Tibial artery (tissue), 4 donors: ENCODE data around the gene GTF2IRD1.

Source experiments
- DNase-seq, 2 donors: peaks; one replicate each; pipeline ENCODE4 v3.0.0-alpha.2; 2019
- H3K27ac ChIP-seq, 2 donors: fragments of 200-600 bp; sonication (generic) in 1 of 2; 1 replicate in 1 of 2; 2 replicates in 1 of 2; pipeline ENCODE4 v1.5.1; 2018 to 2019; ENCODE audit warnings: mild to moderate bottlenecking in 1 of 2
- H3K27me3 ChIP-seq, 2 donors: fragments of 200-600 bp; sonication (generic) in 1 of 2; one replicate each; pipeline versions ENCODE4 v1.5.1 to v1.6.0; 2016 to 2019
- H3K36me3 ChIP-seq, 3 donors: fragments of 200-600 bp; sonication (generic) in 2 of 3; one replicate each; pipeline ENCODE4 v1.5.1; 2016 to 2019; ENCODE audit warnings: mild to moderate bottlenecking in 2 of 3
- H3K4me1 ChIP-seq, 4 donors: fragments of 200-600 bp; sonication (generic) in 2 of 4; 1 replicate in 3 of 4; 2 replicates in 1 of 4; pipeline ENCODE4 v1.5.1; 2016 to 2019
- H3K4me3 ChIP-seq, 2 donors: fragments of 200-600 bp; sonication (generic) in 1 of 2; 1 replicate in 1 of 2; 2 replicates in 1 of 2; pipeline ENCODE4 v1.5.1; 2018 to 2019; ENCODE audit warnings: mild to moderate bottlenecking in 2 of 2
- H3K9me3 ChIP-seq, 3 donors: fragments of 200-600 bp; sonication (generic) in 1 of 3; one replicate each; pipeline ENCODE4 v1.5.1; 2016 to 2019
- CTCF ChIP-seq, 2 experiments: fragments of 200-600 bp in 1 of 2; fragments of 450-650 bp in 1 of 2; IDR thresholded peaks; one replicate each; pipeline ENCODE4 v1.5.1; 2017 to 2019; ENCODE audit warnings: antibody characterized with exemption in 2 of 2, mild to moderate bottlenecking in 1 of 2, moderate library complexity in 1 of 2
- intact Hi-C: fragments of 100-400 bp; cut with DNase I; formaldehyde crosslinking; loops from one replicate; pipeline ENCODE4 v1.15.0; 2023; ENCODE audit warnings: low total_unique reads

GTF2IRD1 gene

DNA sequence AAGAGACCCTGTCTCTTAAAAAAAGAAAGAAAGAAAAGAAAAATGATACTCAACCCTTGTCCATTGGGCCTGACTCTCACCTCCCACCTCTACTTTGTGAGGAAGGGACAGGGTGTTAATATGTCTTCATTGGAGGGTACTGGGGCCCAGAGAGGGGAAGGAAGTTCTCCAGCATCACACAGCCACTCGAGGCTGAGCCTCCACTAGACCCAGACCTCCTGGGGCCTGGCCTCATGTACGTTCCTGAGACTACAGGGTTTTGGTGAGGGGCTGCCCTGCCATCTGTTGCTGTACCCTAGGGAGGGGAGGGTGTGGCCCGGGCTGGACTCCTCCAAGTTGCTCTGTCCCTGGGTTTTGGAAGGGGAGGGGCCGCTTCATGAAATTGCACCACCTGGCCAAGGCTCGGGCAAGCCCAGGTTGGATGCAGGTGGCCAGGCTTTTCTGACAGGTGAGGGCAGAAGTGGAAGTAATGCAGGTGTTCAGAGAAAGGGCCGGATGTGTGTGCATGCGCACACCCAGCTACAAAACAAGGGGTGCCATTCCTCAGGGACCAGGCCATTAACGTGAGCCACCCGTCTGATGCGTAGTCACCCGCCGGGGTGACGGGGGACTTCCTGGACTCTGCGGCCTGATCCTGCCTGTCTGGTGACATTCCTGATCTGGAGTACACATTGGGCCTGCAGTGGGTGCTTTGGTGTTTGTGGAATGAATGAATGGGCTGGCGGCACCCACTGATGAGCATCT is 21.7 kb downstream of the GTF2IRD1 start:
- intact Hi-C loops: no loop called here
- H3K4me1 ChIP-seq: peaks cover 15 to 57% (median 42%) of the 10 kb centered on the region in 4 donors
- peak overlapping the region in 1 of 2 donors; percentile 29 for H3K27ac ChIP-seq
- H3K4me3 ChIP-seq: no peak overlapping the region
- no peak for TF ChIP-seq CTCF (IDR thresholded peaks at IDR 0.05)
- no peaks in the 10 kb centered on the region for H3K9me3 ChIP-seq
- no peak for DNase-seq
- H3K36me3 ChIP-seq: no peaks in the 10 kb centered on the region
- H3K27me3 ChIP-seq: no peaks in the 10 kb centered on the region

GRCh38 chr7:74475987-74476350 is 22.3 kb downstream of the GTF2IRD1 start:
- no peak for TF ChIP-seq CTCF (IDR thresholded peaks at IDR 0.05)
- peaks cover 15 to 63% (median 47%) of the 10 kb centered on the region in 4 donors for H3K4me1 ChIP-seq
- intact Hi-C loops: no loop called here
- no peaks in the 10 kb centered on the region for H3K36me3 ChIP-seq
- peak overlapping the region in 1 of 2 donors; percentile 29 for H3K27ac ChIP-seq
- no peaks in the 10 kb centered on the region for H3K27me3 ChIP-seq
- DNase-seq: peak in 1 of 2 donors; percentile 72
- H3K9me3 ChIP-seq: no peaks in the 10 kb centered on the region
- H3K4me3 ChIP-seq: no peak overlapping the region

DNA sequence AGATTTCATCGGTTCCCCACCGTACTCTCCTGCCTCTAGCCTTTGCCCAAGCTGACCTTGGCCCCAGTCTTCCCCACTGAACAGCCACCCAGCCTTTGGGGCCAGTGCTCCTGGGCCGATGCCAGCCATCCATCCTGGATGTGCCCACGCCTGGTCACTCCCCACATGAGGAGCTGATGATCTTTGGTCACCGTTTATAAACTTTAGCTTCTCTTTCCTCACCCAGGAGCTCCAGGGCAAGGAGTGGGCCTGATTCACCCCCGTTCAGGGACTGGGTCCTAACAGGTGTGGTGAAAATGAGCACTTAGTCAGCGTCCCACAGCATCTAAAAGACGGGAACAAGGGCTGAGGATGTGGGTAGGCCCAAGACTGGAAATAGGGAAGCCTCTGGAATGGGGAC is 22.9 kb downstream of the GTF2IRD1 start:
- intact Hi-C loops: no loop called here
- Histone ChIP-seq H3K4me1 (peaks cover 15 to 70% (median 53%) of the 10 kb centered on the region in 4 donors), H3K27me3 (no peaks in the 10 kb centered on the region), H3K9me3 (no peaks in the 10 kb centered on the region), H3K4me3 (no peak overlapping the region), H3K36me3 (no peaks in the 10 kb centered on the region), H3K27ac (peak overlapping the region; percentile 87 to 98)
- TF ChIP-seq CTCF (IDR thresholded peaks at IDR 0.05): no peak
- DNase-seq: no peak

GRCh38 chr7:74478671-74479065 is 25.0 kb downstream of the GTF2IRD1 start:
- no peak for TF ChIP-seq CTCF (IDR thresholded peaks at IDR 0.05)
- intact Hi-C loops: no loop called here
- H3K9me3 ChIP-seq: no peaks in the 10 kb centered on the region
- no peaks in the 10 kb centered on the region for H3K36me3 ChIP-seq
- no peak overlapping the region for H3K4me3 ChIP-seq
- peaks cover 15 to 83% (median 61%) of the 10 kb centered on the region in 4 donors for H3K4me1 ChIP-seq
- H3K27me3 ChIP-seq: no peaks in the 10 kb centered on the region
- peak overlapping the region; percentile 87 to 98 for H3K27ac ChIP-seq
- DNase-seq: no peak

- peak overlapping the region in 1 of 2 donors; percentile 0 for H3K4me3 ChIP-seq
- no peaks in the 10 kb centered on the region for H3K9me3 ChIP-seq
- no peaks in the 10 kb centered on the region for H3K27me3 ChIP-seq
- peak overlapping the region; percentile 87 to 98 for H3K27ac ChIP-seq
- DNase-seq: peak; percentile 33 to 77
- no peak for TF ChIP-seq CTCF (IDR thresholded peaks at IDR 0.05)
- intact Hi-C loops: no loop called here
- no peaks in the 10 kb centered on the region for H3K36me3 ChIP-seq
- H3K4me1 ChIP-seq: peaks cover 15 to 89% (median 67%) of the 10 kb centered on the region in 4 donors
Measured at GRCh38 chr7:74479066-74479781, 25.5 kb downstream of the GTF2IRD1 start.
